MM.1S (cell line): ENCODE data around the gene GNAT1.

Source experiments
- CTCF ChIP-seq: fragments of 300-600 bp; sonication (generic); IDR thresholded peaks from 2 replicates; pipeline ENCODE4 v1.5.1; 2016; ENCODE audit warnings: antibody characterized with exemption, low read length, mixed read lengths
- EZH2 ChIP-seq: fragments of 300-600 bp; sonication (generic); optimal IDR thresholded peaks from 2 replicates; pipeline ENCODE3; 2017; ENCODE audit warnings: low read depth, mild to moderate bottlenecking, antibody characterized with exemption, low read length, mixed read lengths
- EZH2phosphoT487 ChIP-seq: fragments of 300-600 bp; sonication (generic); IDR thresholded peaks from 2 replicates; pipeline ENCODE4 v1.6.1; 2018; ENCODE audit warnings: antibody characterized with exemption, low read length

- TF ChIP-seq CTCF (no peak), EZH2 (no peak), EZH2phosphoT487 (no peak)
Measured at GRCh38 chr3:50218448-50218847, 27.0 kb downstream of the GNAT1 start.
